Left lung (tissue), 10 donors: ENCODE results near the gene DCST2. TPM values are rescaled to one million over a fixed set of nuclear protein-coding genes. Genes with fewer than 3 reads are reported as not detected.

Source experiments
- ATAC-seq: fragments of 200-7000 bp; cut with Tn5 transposase; one replicate; pipeline ENCODE4 v1.9.1; 2020; ENCODE audit warnings: moderate library complexity
- DNase-seq, 4 donors: peaks; one replicate each; pipeline ENCODE4 v3.0.0-alpha.2; 2013 to 2020
- H3K27ac ChIP-seq, 2 donors: fragments of 200-600 bp; sonication (generic) in 1 of 2; one replicate each; pipeline versions ENCODE4 v1.5.0 to v1.8.0; 2020 to 2021
- H3K27me3 ChIP-seq, 2 donors: fragments of 200-600 bp; sonication (generic) in 1 of 2; one replicate each; pipeline versions ENCODE4 v1.5.0 to v1.8.0; 2020 to 2021
- H3K36me3 ChIP-seq, 2 donors: fragments of 200-600 bp; sonication (generic) in 1 of 2; one replicate each; pipeline versions ENCODE4 v1.5.0 to v1.8.0; 2020 to 2021
- H3K4me1 ChIP-seq, 2 donors: fragments of 200-600 bp; one replicate each; pipeline ENCODE4 v1.8.0; 2021
- H3K4me3 ChIP-seq, 2 donors: fragments of 200-600 bp; sonication (generic) in 1 of 2; one replicate each; pipeline versions ENCODE4 v1.5.0 to v1.8.0; 2020 to 2021; ENCODE audit warnings: mild to moderate bottlenecking in 1 of 2
- H3K9me3 ChIP-seq, 2 donors: fragments of 200-600 bp; sonication (generic) in 1 of 2; one replicate each; pipeline versions ENCODE4 v1.5.0 to v1.8.0; 2020 to 2021
- intact Hi-C, 2 donors: fragments of 100-400 bp; cut with DNase I; formaldehyde crosslinking; loops; one replicate each; pipeline versions ENCODE4 v1.11.2 to v1.14.2; 2022
- polyA plus RNA-seq, 6 donors: library from polyadenylated mRNA; unstranded; fragments of 120-200 nt; gene quantifications; one replicate each; pipeline ENCODE4 v1.2.1, GENCODE V29; 2013; ENCODE audit not compliant: insufficient read length in 6 of 6
- total RNA-seq, 2 donors: library from RNA; stranded (reverse); fragmentation: NEBNext Ultra II Directional; extraction: Animal tissue kit (Norgen Biotek cat#: 25700); gene quantifications; one replicate each; pipeline ENCODE4 v1.2.1, GENCODE V29; 2021
- TF ChIP-seq, protein P1 (sequence below), 2 donors: fragments of 200-600 bp; sonication (generic) in 1 of 2; IDR thresholded peaks; one replicate each; pipeline versions ENCODE4 v1.5.0 to v1.8.0; 2021; ENCODE audit warnings: antibody characterized with exemption in 2 of 2
- donor health status: DM: no; HTN: yes; CAD: no.
- donor health status: DM: no; HTN: no; CAD: no.

Gene DCST2
- total and polyA plus RNA-seq, 8 donors, result 0.60 to 2.5 (median 2.0) TPM

GRCh38 chr1:155012776-155013602, 20.6 kb downstream of the DCST2 start:
- Histone ChIP-seq H3K27me3 (no peaks in the 10 kb centered on the region), H3K36me3 (peaks cover 0 to 50% of the 10 kb centered on the region in 2 donors), H3K27ac (peak overlapping the region; percentile 39 to 95), H3K9me3 (no peaks in the 10 kb centered on the region), H3K4me1 (peaks cover 30 to 97% of the 10 kb centered on the region in 2 donors), H3K4me3 (no peak overlapping the region)
- TF ChIP-seq, protein P1, sequence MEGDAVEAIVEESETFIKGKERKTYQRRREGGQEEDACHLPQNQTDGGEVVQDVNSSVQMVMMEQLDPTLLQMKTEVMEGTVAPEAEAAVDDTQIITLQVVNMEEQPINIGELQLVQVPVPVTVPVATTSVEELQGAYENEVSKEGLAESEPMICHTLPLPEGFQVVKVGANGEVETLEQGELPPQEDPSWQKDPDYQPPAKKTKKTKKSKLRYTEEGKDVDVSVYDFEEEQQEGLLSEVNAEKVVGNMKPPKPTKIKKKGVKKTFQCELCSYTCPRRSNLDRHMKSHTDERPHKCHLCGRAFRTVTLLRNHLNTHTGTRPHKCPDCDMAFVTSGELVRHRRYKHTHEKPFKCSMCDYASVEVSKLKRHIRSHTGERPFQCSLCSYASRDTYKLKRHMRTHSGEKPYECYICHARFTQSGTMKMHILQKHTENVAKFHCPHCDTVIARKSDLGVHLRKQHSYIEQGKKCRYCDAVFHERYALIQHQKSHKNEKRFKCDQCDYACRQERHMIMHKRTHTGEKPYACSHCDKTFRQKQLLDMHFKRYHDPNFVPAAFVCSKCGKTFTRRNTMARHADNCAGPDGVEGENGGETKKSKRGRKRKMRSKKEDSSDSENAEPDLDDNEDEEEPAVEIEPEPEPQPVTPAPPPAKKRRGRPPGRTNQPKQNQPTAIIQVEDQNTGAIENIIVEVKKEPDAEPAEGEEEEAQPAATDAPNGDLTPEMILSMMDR (IDR thresholded peaks at IDR 0.05), result no peak
- intact Hi-C loops, result no loop called here
- ATAC-seq (no peak), DNase-seq (no peak)

DNA sequence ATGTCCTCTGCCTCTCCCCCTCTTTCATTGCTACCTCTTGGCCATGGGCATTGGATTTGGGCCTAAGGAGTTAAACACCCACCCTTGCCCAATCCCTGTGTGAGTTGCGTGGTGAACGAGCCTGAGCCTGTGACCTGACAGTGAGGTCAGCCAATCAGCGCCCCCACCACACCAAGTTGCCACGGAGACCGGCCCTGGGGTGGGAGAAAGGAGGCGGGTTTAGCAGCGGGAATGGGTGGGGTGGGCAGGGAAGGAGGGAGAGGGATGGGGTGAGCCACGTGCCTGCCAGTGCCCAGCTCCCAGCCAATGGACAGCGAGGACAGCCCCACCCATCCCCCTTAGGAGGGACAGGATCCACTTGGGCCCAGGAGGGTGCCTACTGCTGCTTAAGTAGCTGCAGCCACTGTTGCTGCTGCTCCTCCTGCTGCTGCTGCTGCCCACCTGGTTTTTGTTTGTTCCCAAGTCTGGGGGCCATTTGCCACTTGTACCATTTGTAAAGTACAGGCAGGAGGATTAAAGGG, 21.5 kb downstream of the DCST2 start:
- DNase-seq (peak in 2 of 4 donors; percentile 80 to 86), ATAC-seq (peak; percentile 75)
- intact Hi-C loops, result no loop called here
- Histone ChIP-seq H3K4me1 (peaks cover 29 to 97% of the 10 kb centered on the region in 2 donors), H3K4me3 (no peak overlapping the region), H3K27ac (peak overlapping the region; percentile 39 to 95), H3K27me3 (no peaks in the 10 kb centered on the region), H3K36me3 (peaks cover 0 to 44% of the 10 kb centered on the region in 2 donors), H3K9me3 (no peaks in the 10 kb centered on the region)
- TF ChIP-seq, protein P1 (IDR thresholded peaks at IDR 0.05), result no peak

DNA sequence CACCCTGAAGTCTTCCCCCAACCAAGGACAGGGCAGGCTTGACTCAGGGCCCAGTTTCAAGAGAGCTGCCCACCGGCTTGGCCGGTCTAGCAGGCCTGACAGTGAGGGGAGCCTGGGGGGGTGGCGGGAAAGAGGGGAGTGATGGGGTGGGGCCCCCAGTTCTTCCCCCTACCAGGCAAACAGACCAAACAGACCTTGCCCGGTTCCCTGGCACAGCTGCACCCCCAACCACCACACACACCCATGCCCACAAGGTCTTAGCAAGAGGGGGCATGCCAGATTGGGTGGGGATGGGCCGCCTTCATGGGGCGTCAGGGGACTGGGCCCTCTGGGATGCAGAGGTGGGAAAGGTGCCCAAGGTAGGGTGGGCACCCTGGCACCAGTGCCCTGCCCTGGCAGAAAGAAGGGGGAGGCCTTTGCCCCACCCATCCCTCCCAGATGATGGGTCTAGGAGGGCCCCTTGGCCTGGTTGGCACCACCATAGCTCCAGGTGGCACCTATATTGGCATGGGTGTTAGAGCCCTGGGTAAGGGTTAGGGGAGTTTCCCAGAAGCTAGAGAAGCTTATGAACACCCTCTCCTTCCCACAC, 22.1 kb downstream of the DCST2 start:
- no peak for ATAC-seq
- intact Hi-C loops, result no loop called here
- peak in 1 of 4 donors; percentile 63 for DNase-seq
- TF ChIP-seq, protein P1 (IDR thresholded peaks at IDR 0.05), result no peak
- H3K9me3 ChIP-seq, result no peaks in the 10 kb centered on the region
- H3K4me3 ChIP-seq, result peak overlapping the region in 1 of 2 donors; percentile 96
- H3K27me3 ChIP-seq, result no peaks in the 10 kb centered on the region
- peaks cover 25 to 97% of the 10 kb centered on the region in 2 donors for H3K4me1 ChIP-seq
- H3K27ac ChIP-seq, result peak overlapping the region; percentile 39 to 95
- H3K36me3 ChIP-seq, result peaks cover 0 to 38% of the 10 kb centered on the region in 2 donors

DNA sequence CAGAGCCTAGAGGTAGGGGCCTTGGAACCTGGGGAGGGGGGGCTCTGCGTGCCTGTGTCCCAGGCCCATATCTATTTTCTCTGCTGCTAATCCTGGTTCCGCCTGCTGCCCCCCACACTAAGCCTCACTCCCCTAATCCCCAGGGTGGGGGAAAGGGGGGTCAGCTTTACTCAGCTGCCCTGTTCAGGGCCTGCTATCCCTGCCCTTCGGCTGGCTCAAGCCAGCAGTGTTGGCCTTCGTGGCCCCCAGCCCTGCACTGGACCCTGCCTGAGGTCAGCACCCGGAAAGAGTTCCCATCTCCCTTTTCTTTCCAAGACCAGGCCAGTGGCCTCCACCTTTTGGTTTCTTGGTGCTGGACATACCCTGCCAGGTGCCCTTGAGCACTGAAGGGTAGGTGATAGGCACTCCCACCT, 22.6 kb downstream of the DCST2 start:
- ATAC-seq, result no peak
- H3K27me3 ChIP-seq, result no peaks in the 10 kb centered on the region
- TF ChIP-seq, protein P1 (IDR thresholded peaks at IDR 0.05), result no peak
- DNase-seq, result no peak
- peak overlapping the region in 1 of 2 donors; percentile 95 for H3K27ac ChIP-seq
- intact Hi-C loops, result no loop called here
- peak overlapping the region in 1 of 2 donors; percentile 96 for H3K4me3 ChIP-seq
- H3K4me1 ChIP-seq, result peaks cover 30 to 97% of the 10 kb centered on the region in 2 donors
- no peaks in the 10 kb centered on the region for H3K9me3 ChIP-seq
- peaks cover 0 to 33% of the 10 kb centered on the region in 2 donors for H3K36me3 ChIP-seq
